EH (cell line): Measurements from ENCODE around the gene CAMK2D.

Experiments used
- DNase-seq: peaks from one replicate; pipeline ENCODE4 v3.0.0-alpha.2; 2015; ENCODE audit warnings: low read depth

CAMK2D gene

GRCh38 chr4:113682730-113683537 lies 78.6 kb downstream of the CAMK2D start:
- DNase-seq, result peak; percentile 68

GRCh38 chr4:113678641-113679040 lies 82.9 kb downstream of the CAMK2D start:
- DNase-seq, result peak; percentile 58

GRCh38 chr4:113677325-113677724 lies 84.2 kb downstream of the CAMK2D start:
- DNase-seq, result no peak

- peak; percentile 42 for DNase-seq
These were observed 85.5 kb downstream of the CAMK2D start for GRCh38 chr4:113675731-113676697.

GRCh38 chr4:113674733-113675132 lies 86.8 kb downstream of the CAMK2D start:
- no peak for DNase-seq

GRCh38 chr4:113674251-113674650 lies 87.3 kb downstream of the CAMK2D start:
- no peak for DNase-seq

GRCh38 chr4:113673450-113673849 lies 88.1 kb downstream of the CAMK2D start:
- DNase-seq, result peak; percentile 60

- DNase-seq, result no peak
These were observed 95.0 kb downstream of the CAMK2D start for GRCh38 chr4:113666386-113667114.

GRCh38 chr4:113665036-113665435 lies 96.5 kb downstream of the CAMK2D start:
- no peak for DNase-seq

GRCh38 chr4:113662581-113662980 lies 99.0 kb downstream of the CAMK2D start:
- no peak for DNase-seq

GRCh38 chr4:113659127-113659526 lies 102.4 kb downstream of the CAMK2D start:
- DNase-seq, result no peak

- DNase-seq, result peak; percentile 48
These were observed 103.8 kb downstream of the CAMK2D start for GRCh38 chr4:113657586-113658233.

- no peak for DNase-seq
These were observed 107.7 kb downstream of the CAMK2D start for GRCh38 chr4:113653871-113654270.

GRCh38 chr4:113646442-113646822 lies 115.1 kb downstream of the CAMK2D start:
- DNase-seq, result peak; percentile 51

GRCh38 chr4:113645771-113646441 lies 115.6 kb downstream of the CAMK2D start:
- peak; percentile 79 for DNase-seq

- no peak for DNase-seq
These were observed 116.2 kb downstream of the CAMK2D start for GRCh38 chr4:113645288-113645687.

- DNase-seq, result no peak
These were observed 117.1 kb downstream of the CAMK2D start for GRCh38 chr4:113644398-113644797.

GRCh38 chr4:113643505-113643904 lies 118.0 kb downstream of the CAMK2D start:
- no peak for DNase-seq

- DNase-seq, result no peak
These were observed 120.5 kb downstream of the CAMK2D start for GRCh38 chr4:113641025-113641431.

GRCh38 chr4:113639326-113639725 lies 122.2 kb downstream of the CAMK2D start:
- no peak for DNase-seq

- no peak for DNase-seq
These were observed 123.0 kb downstream of the CAMK2D start for GRCh38 chr4:113638562-113638832.
